Astrocyte of the spinal cord (primary cell): ENCODE measurements around the gene TP53I13.

Experiments
- DNase-seq: peaks from one replicate; pipeline ENCODE4 v3.0.0; 2011; ENCODE audit warnings: low read depth, low spot score
- H3K4me3 ChIP-seq: 2 replicates; pipeline ENCODE4 v1.5.1; 2011; ENCODE audit warnings: low read depth, mild to moderate bottlenecking, low read length, moderate library complexity
- CTCF ChIP-seq: IDR thresholded peaks from 2 replicates; pipeline ENCODE4 v1.5.1; 2012; ENCODE audit warnings: low read depth, mild to moderate bottlenecking, low read length, inconsistent platforms
- in situ Hi-C: cut with HindIII; loops from 2 replicates; pipeline ENCODE4 v1.10.0; 2017; ENCODE audit warnings: low sequenced_read_pairs

Gene TP53I13

GRCh38 chr17:29589524-29590410 lies 21.3 kb downstream of the TP53I13 start, which contains the start of gene GIT1:
GIT1 (minus strand) TSS chr17:29589648; CDS start chr17:29589378, 270 bp downstream.
- TF ChIP-seq CTCF: no peak
- peak; percentile 82 for DNase-seq
- peak within 1 kb of the TSS; percentile 76 for H3K4me3 ChIP-seq
- in situ Hi-C loops: no loop called here

- DNase-seq: peak; percentile 53
- in situ Hi-C loops: no loop called here
- no peak for TF ChIP-seq CTCF
- peak overlapping the region; percentile 34 for H3K4me3 ChIP-seq
These were observed 22.1 kb downstream of the TP53I13 start for GRCh38 chr17:29590411-29591145.

- no peak for TF ChIP-seq CTCF
- H3K4me3 ChIP-seq: peak overlapping the region; percentile 34
- in situ Hi-C loops: no loop called here
- DNase-seq: no peak
These were observed 22.7 kb downstream of the TP53I13 start for GRCh38 chr17:29591146-29591736.

- DNase-seq: peak; percentile 87
- peak overlapping the region; percentile 34 for H3K4me3 ChIP-seq
- in situ Hi-C loops: no loop called here
- TF ChIP-seq CTCF: peak; percentile 98
These were observed 23.5 kb downstream of the TP53I13 start for GRCh38 chr17:29591737-29592608.

GRCh38 chr17:29592850-29593551 lies 24.5 kb downstream of the TP53I13 start, which contains the start of gene ANKRD13B:
ANKRD13B (plus strand) TSS chr17:29593132; CDS start chr17:29593622, 490 bp downstream.
- no peak for DNase-seq
- in situ Hi-C loops: no loop called here
- H3K4me3 ChIP-seq: peak within 1 kb of the TSS; percentile 54
- no peak for TF ChIP-seq CTCF
